Panc1 (cell line): ENCODE data around the gene RCBTB2. TPM values are rescaled to one million over a fixed set of nuclear protein-coding genes. Genes with fewer than 3 reads are reported as not detected.

Source experiments
- ATAC-seq: fragments of 200-7000 bp; cut with Tn5 transposase; 2 replicates; pipeline ENCODE4 v1.9.1; 2020; ENCODE audit warnings: mild to moderate bottlenecking, moderate library complexity
- BruUV-seq: library from RNA; stranded (reverse); fragments of 400-500 nt; replicated peaks from 2 replicates; lab custom pipeline; 2021; lab: Mats Ljungman, UMichigan
- CTCF ChIA-PET: fragments of 300-600 bp; sonication (Branson Sonifier 250); formaldehyde crosslinking; loops from one replicate; lab custom pipeline; 2022; ENCODE audit warnings: antibody characterized with exemption; lab: Charles Lee
- POLR2A ChIA-PET: fragments of 300-600 bp; sonication (Branson Sonifier 250); formaldehyde crosslinking; loops from one replicate; lab custom pipeline; 2022; ENCODE audit warnings: antibody characterized with exemption; lab: Charles Lee
- DNase-seq: peaks from one replicate; pipeline ENCODE4 v3.0.0-alpha.2; 2010; ENCODE audit warnings: low read depth, low spot score
- H3K27ac ChIP-seq: 2 replicates; pipeline ENCODE4 v1.5.1; 2011; ENCODE audit warnings: mild to moderate bottlenecking, low read length, inconsistent platforms
- H3K27me3 ChIP-seq: fragments of 200-500 bp; sonication (Bioruptor generic); 2 replicates; pipeline ENCODE4 v1.6.0; 2014; ENCODE audit warnings: low read length, inconsistent platforms; ENCODE audit not compliant: control insufficient read depth, insufficient read depth
- H3K36me3 ChIP-seq: fragments of 200-500 bp; sonication (Bioruptor generic); 2 replicates; pipeline ENCODE4 v1.5.1; 2014; ENCODE audit warnings: inconsistent platforms, mild to moderate bottlenecking, low read length, moderate library complexity; ENCODE audit not compliant: control insufficient read depth, insufficient read depth
- H3K4me1 ChIP-seq: 2 replicates; pipeline ENCODE4 v1.5.1; 2011; ENCODE audit warnings: inconsistent platforms, mild to moderate bottlenecking, low read length, moderate library complexity; ENCODE audit not compliant: control insufficient read depth, insufficient read depth
- H3K4me3 ChIP-seq, 2 experiments: 2 replicates each; pipeline ENCODE4 v1.5.1; 2011 to 2012; ENCODE audit warnings: low read depth in 2 of 2, low read length in 2 of 2, mild to moderate bottlenecking in 2 of 2, inconsistent platforms in 1 of 2, moderate library complexity in 1 of 2
- H3K9me3 ChIP-seq: fragments of 200-500 bp; sonication (Bioruptor generic); 2 replicates; pipeline ENCODE4 v1.5.1; 2014; ENCODE audit warnings: low read depth, mild to moderate bottlenecking, inconsistent platforms, low read length, moderate library complexity; ENCODE audit not compliant: control insufficient read depth, insufficient read depth
- CTCF ChIP-seq: fragments of 450-650 bp; IDR thresholded peaks from 2 replicates; pipeline ENCODE4 v1.5.1; 2017; ENCODE audit warnings: mild to moderate bottlenecking
- POLR2AphosphoS5 ChIP-seq: IDR thresholded peaks from 2 replicates; pipeline ENCODE4 v1.6.1; 2012; ENCODE audit warnings: mild to moderate bottlenecking, low read depth, low read length, moderate library complexity
- SIN3A ChIP-seq: IDR thresholded peaks from 2 replicates; pipeline ENCODE4 v1.6.1; 2012; ENCODE audit warnings: low read depth, mild to moderate bottlenecking, low read length, moderate library complexity, borderline replicate concordance; ENCODE audit not compliant: insufficient read depth
- TCF7L2 ChIP-seq: IDR thresholded peaks from 2 replicates; pipeline ENCODE4 v1.6.1; 2011; ENCODE audit warnings: mild to moderate bottlenecking, low read depth, low read length, inconsistent platforms
- in situ Hi-C: cut with HindIII; loops from 2 replicates; pipeline ENCODE4 v1.10.0; 2016; ENCODE audit warnings: low sequenced_read_pairs, low pct_unique_long_range_greater_than_20kb
- intact Hi-C: fragments of 100-400 bp; cut with micrococcal nuclease; formaldehyde crosslinking; loops from one replicate; pipeline ENCODE4 v1.10.0; 2022; ENCODE audit not compliant: unreplicated experiment
- total RNA-seq: library from RNA; stranded (reverse); gene quantifications from one replicate; pipeline ENCODE4 v1.2.1, GENCODE V29; 2021; ENCODE audit not compliant: unreplicated experiment
- TF ChIP-seq, protein P1 (sequence below), 2 experiments: IDR thresholded peaks; 2 replicates each; pipeline ENCODE4 v1.6.1; 2011 to 2012; ENCODE audit warnings: low read depth in 2 of 2, control low read depth in 1 of 2, low read length in 1 of 2, mild to moderate bottlenecking in 1 of 2, moderate library complexity in 1 of 2; ENCODE audit not compliant: insufficient read depth in 1 of 2

RCBTB2 gene
- total RNA-seq, 1 experiment from 2014 or later = 4.4 TPM

- H3K4me1 ChIP-seq = no peaks in the 10 kb centered on the region
- no TSS peak for BruUV-seq
- intact Hi-C loops (no loop called here), in situ Hi-C loops (no loop called here)
- no peaks in the 10 kb centered on the region for H3K9me3 ChIP-seq
- no peak for TF ChIP-seq TCF7L2
- TF ChIP-seq CTCF = no peak
- TF ChIP-seq SIN3A = no peak
- TF ChIP-seq, protein P1, sequence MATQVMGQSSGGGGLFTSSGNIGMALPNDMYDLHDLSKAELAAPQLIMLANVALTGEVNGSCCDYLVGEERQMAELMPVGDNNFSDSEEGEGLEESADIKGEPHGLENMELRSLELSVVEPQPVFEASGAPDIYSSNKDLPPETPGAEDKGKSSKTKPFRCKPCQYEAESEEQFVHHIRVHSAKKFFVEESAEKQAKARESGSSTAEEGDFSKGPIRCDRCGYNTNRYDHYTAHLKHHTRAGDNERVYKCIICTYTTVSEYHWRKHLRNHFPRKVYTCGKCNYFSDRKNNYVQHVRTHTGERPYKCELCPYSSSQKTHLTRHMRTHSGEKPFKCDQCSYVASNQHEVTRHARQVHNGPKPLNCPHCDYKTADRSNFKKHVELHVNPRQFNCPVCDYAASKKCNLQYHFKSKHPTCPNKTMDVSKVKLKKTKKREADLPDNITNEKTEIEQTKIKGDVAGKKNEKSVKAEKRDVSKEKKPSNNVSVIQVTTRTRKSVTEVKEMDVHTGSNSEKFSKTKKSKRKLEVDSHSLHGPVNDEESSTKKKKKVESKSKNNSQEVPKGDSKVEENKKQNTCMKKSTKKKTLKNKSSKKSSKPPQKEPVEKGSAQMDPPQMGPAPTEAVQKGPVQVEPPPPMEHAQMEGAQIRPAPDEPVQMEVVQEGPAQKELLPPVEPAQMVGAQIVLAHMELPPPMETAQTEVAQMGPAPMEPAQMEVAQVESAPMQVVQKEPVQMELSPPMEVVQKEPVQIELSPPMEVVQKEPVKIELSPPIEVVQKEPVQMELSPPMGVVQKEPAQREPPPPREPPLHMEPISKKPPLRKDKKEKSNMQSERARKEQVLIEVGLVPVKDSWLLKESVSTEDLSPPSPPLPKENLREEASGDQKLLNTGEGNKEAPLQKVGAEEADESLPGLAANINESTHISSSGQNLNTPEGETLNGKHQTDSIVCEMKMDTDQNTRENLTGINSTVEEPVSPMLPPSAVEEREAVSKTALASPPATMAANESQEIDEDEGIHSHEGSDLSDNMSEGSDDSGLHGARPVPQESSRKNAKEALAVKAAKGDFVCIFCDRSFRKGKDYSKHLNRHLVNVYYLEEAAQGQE (IDR thresholded peaks at IDR 0.05; ENCODE audit: insufficient read depth in 1 of 2, low read depth in 2 of 2, low read length in 1 of 2) = no peak
- TF ChIP-seq POLR2AphosphoS5 = no peak
- no peaks in the 10 kb centered on the region for H3K36me3 ChIP-seq
- no peak overlapping the region for H3K4me3 ChIP-seq
- ChIA-PET CTCF (interaction anchor here (0.6 kb wide), 1 partner anchor 85 kb away, joined by 5 read pairs; no protein-coding TSS in a partner anchor), POLR2A (no interaction called here)
- ATAC-seq (no peak), DNase-seq (no peak)
- H3K27me3 ChIP-seq = no peaks in the 10 kb centered on the region
- no peak overlapping the region for H3K27ac ChIP-seq
Observed at GRCh38 chr13:48494874-48495273, 38.0 kb downstream of the RCBTB2 start.

- no peaks in the 10 kb centered on the region for H3K4me1 ChIP-seq
- in situ Hi-C loops (no loop called here), intact Hi-C loops (no loop called here)
- H3K36me3 ChIP-seq = no peaks in the 10 kb centered on the region
- POLR2A ChIA-PET = no interaction called here
- CTCF ChIA-PET = no interaction called here
- ATAC-seq (no peak), DNase-seq (no peak)
- H3K27me3 ChIP-seq = no peaks in the 10 kb centered on the region
- no TSS peak for BruUV-seq
- H3K9me3 ChIP-seq = no peaks in the 10 kb centered on the region
- H3K27ac ChIP-seq = no peak overlapping the region
- no peak for TF ChIP-seq TCF7L2
- TF ChIP-seq, protein P1 (IDR thresholded peaks at IDR 0.05; ENCODE audit: insufficient read depth in 1 of 2, low read depth in 2 of 2, low read length in 1 of 2) = no peak
- TF ChIP-seq POLR2AphosphoS5 = no peak
- no peak for TF ChIP-seq SIN3A
- TF ChIP-seq CTCF = no peak
- no peak overlapping the region for H3K4me3 ChIP-seq
Observed at GRCh38 chr13:48493851-48494250, 39.0 kb downstream of the RCBTB2 start.
